ENCODE data around the gene VMP1.
"Not testable (repeated sequence)": the region's sequence is repeated elsewhere in the genome, so short reads cannot be mapped to it uniquely, and the experiment has no call there.

VMP1 gene

DNA sequence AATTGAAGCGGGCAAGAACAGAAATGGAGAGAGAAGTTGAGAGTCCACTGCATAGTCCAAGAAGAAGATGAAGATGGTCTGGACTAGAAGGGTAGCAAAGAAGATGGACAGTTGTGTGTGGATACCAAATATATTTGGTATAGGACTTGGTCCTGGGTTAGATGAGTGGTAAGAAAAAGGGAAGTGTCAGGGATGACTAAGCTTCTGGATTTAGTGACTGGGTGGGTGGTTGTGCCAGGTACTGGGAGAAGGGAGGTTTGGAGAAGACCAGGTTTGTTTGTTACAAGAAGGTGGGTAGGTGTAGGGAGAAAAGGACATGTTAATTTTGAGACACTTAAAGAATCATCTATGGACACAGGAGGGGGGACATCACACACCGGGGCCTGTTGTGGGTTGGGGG is 5.4 kb downstream of the VMP1 start:
- no peak for DNase-seq

DNA sequence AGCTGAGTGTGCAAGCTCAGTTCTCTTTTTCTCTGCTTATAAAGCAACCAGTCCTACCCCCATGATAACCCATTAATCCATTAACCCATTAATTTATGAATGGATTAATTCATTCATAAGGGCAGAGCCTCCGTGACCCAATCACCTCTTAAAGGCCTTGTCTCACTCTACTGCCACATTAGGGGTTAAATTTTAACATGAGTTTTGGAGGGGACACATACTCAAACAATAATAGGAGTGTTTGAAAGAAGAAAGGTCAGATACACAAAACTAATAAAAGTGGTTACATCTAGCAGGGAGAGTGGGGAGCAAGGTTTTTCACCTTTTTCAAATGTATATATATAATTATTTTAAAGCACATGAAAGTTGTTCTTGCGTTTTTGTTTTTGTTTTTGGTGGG is 6.8 kb downstream of the VMP1 start:
- no peak for DNase-seq

DNA sequence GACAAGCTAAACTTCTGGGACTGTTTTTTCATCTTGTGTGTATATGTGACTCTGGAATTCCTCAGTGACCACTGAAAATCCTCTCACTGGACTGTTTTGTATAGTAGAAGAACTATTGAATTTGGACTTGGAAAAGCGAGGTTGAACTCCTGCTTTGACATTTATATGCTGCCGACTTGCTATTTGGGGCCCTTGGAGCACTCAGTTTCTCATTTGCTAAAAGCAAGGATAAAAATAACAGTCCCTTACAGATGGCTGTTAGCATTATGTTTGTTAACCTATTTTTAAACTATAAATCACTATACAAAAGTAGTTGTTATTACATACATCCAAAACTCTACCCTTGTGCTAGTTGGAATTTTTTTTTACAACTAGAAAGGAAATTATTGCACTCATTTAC is 9.0 kb downstream of the VMP1 start:
- DNase-seq = no peak

DNA sequence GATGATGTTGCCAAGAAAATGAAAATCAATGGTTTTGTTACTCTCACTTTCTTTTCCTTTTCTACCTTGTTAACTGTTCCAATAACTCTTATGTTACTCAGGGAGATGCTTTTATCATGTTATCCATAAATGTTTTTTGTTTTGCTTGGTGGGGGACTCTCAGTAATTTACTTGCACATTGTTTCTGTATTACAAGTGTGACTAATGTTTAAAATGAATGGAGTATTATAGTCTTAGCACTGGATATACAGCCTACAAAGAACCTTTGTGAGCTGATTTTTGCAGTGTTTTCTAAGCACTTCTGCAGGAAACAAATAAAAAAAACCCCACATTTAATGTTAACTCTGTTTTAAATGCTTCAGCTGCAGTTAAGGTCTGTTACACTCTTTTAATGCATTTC is 12.1 kb downstream of the VMP1 start:
- peak in 1 of 2 donors; percentile 71 for DNase-seq

DNA sequence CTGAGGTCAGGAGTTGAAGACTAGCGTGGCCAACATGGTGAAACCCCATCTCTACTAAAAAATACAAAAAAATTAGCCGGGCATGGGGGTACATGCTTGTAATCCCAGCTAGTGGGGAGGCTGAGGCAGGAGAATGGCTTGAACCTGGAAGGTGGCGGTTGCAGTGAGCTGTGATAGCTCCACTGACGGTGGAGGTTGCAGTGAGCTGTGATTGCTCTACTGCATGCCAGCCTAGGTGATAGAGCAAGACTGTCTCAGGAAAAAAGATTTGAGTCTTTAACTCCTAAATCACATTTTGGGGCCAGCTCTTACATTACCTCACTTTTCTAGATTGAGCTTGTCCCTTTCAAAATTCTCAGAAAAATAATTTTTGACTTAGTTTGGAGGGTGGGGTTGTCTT is 15.2 kb downstream of the VMP1 start:
- no peak for DNase-seq

DNA sequence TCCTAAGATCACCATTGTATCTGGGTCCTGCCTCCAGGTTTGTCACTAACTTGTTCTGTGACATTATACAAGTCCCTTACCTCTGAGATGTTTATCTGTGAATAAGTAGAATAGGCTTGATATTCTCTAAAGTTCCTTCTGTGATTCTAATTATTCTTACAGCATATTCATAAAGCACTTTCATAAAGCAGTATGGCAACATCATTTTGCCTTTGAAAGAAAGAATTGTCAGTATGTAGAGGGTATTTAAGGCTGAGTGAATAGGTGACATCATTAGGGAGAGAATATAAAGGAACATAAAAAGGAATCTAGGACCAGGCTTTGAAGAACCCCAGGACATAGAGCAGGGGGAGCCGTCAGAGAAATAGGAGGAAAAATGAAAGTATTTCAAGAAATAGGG is 15.6 kb downstream of the VMP1 start:
- no peak for DNase-seq

DNA sequence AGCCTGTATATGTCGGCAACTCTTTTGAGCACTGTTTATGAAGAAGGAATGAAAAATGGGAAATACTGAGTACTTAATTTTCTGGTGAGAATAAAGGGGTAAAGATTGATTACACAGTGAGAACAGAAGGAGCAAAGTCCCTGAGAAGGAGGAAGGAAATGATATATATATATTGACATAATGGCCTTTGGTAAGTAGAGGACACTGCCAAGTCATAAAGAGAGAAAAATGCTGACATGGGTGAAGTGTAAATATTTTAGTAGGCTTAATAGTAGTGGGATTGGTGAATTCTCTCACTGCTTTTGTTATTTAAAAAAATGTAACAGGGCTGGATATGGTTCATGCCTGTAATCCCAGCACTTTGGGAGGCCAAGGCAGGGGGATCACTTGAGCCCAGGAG is 16.2 kb downstream of the VMP1 start:
- no peak for DNase-seq

DNA sequence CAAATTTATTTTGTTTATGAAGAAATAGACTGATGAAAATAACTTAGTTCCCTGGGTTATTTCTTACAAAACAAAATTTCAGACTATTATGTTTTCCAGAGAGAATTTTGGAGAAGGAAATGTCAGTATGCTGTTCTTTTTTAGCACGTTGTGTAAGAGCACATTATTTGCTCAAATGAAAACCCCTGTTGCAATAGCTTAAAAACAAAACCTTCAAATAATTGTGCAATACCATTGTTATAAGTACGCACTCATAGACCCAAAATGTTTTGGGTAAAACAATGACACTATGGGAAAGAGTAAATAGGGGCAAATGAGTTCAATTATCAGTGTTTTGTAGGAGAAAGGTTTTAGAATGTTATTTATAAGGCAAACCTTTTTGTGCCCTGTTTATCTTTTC is 18.2 kb downstream of the VMP1 start:
- peak in 1 of 2 donors; percentile 21 for DNase-seq

DNA sequence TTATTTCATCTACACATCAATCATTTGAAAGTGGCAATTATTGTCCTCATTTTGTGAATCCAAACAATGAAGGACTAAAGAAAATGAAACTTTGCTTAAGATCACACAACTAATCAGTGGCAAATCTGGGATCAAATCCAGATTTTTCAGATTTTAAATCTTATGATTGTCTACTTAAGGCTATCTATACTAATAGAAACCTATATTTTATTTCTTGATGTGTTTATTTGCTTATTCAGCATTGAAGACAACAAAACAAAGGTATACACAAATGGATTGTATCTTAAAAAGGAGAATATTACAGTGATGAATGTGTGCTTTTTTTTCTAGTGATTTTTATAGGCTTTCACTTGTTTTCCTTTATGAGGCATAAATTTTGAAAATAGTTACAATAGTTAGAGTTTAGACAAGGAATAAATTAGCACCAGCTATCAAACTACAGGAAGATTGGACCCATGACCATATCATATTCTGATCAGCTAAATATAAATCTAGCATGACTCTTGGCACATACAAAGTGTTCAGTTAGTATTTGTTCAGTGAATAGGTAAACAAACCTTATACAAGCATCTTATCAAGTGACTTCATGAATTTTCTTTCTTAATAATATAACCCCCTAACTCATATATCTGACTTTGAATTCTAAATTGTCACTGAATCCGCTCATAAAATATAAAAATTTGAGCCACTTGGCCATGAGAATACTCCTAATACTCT is 20.5 kb downstream of the VMP1 start:
- DNase-seq = no peak

DNA sequence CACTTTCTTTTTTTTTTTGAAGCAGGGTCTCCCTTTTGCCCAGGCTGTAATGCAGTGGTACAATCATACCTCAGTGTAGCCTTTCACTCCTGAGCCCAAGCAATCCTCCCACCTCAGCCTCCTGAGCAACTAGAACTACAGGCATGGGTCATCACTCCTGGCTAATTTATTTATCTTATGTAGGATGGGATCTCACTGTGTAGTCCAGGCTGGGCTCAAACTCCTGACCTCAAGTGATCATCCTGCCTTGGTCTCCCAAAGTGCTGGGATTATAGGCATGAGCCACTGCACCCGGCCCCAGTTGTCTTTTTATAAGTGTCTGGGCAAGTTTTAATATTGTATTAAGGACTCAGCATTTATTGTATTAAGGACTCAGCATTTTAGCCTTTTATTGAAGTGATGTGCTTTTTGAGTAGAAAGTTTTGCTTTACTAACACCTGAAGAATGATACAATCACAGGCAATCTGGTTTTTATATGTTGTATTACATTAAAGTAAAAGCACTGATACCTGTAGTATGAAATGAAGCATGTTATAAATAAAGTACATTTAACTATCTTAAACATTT is 22.9 kb downstream of the VMP1 start:
- DNase-seq = no peak

DNA sequence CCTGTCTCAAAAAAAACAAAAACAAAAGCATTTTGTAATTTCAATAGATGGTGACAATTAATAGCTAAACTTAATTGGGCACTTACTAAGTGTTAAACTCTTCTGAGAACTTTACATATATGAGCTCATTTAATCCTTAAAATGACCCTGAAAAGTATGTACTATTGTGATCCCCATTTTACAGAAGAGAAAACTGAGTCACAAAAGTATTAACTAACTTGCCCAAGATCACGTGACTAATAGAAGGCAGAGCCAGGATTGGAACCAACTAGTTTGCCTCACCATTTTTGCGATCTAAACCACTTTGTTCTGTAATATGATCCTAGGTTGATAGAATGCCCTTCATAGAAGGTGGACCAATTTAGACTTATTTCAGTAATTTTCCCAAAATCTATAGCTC is 26.2 kb downstream of the VMP1 start:
- DNase-seq = no peak

DNA sequence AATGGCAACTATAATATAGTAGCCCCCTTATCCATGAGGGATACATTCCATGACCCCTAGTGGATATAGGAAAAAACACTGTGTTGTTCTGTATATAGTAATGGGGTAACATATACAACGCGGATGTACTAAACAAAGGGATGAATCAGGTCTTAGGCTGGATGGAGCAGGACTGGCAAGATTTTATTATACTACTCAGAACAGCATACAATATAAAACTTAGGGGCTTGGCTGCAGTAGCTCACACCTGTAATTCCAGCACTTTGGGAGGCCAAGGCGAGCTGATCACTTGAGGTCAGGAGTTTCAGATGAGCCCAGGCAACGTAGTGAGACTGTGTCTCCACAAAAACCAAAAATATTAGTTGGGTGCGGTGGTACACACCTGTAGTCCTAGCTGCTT is 26.8 kb downstream of the VMP1 start:
- DNase-seq = no peak

DNA sequence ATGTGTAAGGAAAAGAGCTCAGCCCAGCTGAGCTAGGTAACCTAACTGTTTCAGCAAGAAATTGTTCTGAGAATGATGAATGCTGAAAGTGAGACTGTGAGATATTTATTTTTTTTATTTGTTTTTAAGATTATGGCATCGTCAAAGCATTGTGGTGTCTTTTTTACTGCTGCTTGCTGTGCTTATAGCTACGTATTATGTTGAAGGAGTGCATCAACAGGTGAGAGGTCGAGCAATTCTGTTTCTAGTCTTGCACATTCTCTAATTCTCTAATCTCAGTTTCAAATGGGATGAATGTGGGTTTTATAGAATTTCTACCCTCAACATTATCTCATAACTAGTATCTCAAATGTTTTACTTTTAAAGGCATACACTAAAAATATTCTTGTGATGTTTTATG is 29.9 kb downstream of the VMP1 start:
- DNase-seq = no peak

DNA sequence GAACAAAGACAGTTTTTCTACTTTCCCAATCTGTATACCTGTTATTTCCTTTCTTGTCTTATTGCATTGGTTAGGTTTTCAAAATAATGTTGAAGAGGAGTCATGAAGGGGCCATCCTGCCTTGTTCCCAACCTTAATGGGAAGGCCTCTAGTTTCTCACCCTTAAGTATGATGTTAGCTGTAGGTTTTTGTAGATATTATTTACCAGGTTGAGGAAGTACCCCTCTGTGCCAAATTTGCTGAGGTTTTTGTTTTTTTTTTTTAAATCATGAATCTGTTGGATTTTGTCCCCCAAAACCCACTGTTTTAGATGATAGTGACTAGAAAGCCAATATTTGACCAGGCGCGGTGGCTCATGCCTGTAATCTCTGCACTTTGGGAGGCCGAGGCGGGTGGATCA is 36.4 kb downstream of the VMP1 start:
- DNase-seq = no peak

DNA sequence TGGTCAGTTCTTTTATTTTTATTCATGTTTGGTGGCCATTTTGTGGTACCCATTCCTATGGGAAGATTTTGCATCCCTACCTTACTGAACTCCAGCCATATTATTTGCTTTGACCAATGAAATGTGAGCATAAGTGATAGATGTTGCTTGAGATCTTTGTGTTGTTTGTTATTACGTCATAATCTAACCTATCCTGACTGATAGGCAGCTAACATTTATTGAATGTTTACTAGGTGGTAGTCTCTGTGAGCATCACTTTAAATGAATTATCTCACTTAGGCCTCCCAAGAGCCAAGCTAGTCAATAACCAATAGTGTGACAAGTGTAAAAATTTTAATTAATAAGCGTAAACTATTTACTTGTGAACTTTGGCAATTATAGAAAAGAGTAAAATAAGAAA is 37.6 kb downstream of the VMP1 start:
- DNase-seq = no peak

DNA sequence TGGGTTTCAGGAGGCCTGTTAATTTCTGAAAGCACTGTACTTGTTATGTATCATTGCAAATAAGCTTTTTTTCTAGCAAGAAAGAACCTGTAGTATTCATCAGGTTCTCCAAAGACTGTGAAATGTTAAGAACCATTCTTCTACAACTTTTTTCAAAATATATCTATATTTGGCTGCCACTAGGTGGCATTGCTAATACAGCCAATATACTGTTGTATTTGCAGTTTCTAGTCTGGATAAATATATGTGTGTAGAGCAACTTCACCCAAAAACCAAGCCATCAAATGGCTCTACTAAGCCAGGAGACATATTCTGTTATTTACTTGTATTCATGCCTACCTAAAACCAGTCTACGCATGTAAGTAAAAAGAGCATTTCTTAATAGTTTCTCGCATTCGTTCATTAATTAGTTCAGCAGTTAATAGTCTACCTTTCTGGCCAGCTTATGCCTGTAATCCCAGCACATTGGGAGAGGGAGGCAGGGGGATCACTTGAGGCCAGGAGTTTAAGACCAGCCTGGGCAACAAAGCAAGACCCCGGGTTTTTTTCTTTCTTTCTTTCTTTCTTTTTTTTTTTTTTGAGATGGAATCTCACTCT is 39.5 kb downstream of the VMP1 start:
- DNase-seq = peak in 1 of 2 donors; percentile 39

DNA sequence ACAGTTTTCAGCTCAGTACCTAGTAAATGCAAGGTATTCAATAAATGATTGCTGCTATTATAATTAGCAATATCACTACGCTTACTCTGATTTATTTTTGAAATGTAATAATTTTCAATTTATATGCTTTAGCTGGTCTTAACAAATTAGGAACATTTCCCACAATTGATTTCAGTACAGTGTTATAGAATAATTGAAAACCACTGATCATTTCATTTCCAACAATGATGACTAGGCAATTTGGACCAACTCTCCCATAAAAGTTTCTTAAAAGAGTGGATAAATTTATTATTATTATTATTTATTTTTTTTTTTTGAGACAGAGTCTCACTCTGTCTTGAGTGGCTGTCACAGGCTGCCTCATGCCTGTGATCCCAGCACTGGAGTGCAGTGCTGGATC is 41.1 kb downstream of the VMP1 start:
- no peak for DNase-seq

DNA sequence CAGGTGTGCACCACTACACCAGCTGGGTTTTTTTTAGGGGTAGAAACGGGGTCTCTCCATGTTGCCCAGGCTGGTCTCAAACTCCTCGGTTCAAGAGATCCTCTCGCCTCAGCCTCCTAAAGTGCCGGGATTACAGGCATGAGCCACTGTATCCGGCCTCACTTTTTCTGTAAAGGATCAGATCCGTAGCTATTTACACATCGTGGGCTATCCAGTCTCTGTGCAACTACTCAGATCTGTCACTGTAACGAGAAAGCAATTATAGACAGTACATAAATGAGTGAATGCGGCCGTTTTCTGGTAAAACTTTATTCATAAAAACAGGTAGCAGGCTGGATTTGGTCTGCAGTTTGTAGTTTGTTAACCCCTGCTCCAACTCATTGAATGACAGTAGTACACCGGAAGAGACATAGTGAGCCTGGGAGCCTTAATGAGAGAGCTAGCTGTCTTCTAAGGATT is 44.5 kb downstream of the VMP1 start:
- DNase-seq = no peak

DNA sequence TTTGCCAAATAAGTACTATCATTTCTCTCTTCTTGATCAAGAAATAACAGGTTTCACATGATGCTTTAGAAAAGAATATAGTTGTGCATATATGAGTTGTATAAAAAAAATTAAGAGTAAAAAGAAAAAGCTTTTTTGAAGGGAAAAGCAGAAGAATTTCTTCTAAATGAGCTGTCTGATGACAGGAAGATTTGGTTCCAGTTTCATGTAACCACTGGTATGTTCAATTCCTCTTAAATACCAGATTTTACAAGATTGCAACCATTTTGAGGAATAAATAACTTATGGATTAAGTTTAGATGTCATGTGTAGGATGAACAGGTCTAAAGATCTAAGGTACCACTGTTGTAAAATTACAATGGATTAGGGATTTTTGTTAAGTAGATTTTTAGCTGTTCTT is 45.0 kb downstream of the VMP1 start:
- no peak for DNase-seq

DNA sequence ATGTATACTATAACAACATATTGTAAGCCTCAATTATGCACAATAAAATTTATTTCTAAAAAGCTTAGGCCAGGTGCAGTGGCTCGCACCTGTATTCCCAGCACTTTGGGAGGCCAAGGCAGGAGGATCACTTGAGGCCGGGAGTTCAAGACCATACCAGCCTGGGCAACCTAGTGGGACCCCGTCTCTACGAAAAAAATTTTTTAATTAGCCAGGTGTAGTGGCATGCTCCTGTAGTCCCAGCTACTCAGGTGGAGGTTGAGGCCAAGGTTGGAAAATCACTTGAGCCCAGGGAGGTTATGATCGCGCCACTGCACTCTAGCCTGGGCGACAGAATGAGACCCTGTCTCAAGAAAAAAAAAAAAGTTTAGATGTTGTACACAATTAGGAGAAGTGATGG is 45.5 kb downstream of the VMP1 start:
- DNase-seq = no peak

DNA sequence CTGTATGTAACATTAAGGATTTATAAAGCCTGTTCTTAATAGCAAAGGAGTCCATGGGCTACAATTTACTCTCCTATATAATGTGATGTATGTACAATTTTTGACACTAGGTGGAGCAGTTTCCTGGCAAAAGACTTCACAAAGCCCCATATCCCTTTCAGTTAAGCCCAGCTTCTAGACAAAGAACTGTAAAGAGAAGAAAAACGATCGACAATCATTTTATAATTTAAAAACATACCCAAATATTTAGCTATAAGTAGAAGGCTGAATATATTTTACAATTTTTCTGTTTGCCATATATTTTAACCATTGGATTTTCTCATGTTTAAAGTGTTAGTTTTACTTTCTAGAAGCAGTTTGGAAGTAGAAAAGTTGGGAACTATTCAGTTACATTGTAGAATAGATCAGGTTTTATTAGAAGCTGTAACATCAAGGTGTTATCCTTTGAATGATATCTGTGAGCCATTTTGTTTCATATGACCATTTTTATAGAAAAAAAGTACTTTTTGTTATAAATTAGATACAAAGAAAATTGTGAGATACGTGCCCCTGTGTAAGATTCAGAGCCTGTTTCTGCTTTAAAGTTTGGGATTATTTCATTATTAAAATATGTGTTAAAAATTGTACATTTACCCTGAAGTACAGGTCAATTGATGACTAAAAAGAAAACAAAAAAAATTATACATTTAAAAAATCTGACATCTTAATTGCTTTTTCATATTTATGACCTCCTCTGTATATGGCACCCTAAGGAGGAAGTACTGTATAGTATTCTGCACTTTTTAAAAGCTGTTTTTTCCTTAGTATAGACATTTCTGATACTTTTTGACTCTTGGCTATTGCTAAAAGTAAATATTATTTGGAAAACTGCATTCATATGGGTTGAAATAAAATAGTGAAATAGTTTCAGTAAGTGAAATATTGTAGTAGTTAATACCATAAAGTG is 46.3 kb downstream of the VMP1 start:
- DNase-seq = peak in 1 of 2 donors; percentile 87

DNA sequence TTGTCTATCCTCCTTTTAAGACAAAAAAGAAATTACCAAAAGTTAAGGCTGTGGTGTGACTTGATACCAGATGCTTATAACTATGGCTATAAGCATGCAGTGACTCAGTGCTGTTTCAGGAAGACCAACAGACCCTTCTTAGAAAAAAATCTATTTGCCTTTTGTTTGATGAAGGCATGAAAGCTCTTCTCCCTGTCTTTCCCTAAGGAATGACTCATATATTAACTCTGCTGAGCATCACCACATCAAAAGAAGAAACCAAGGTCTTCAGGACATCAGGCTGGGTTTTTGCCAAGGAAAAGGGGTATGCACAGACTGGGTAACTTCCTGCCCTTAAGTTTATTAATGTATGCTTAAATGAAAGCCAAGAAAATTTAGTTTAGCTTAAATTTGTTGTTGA is 47.1 kb downstream of the VMP1 start:
- no peak for DNase-seq

DNA sequence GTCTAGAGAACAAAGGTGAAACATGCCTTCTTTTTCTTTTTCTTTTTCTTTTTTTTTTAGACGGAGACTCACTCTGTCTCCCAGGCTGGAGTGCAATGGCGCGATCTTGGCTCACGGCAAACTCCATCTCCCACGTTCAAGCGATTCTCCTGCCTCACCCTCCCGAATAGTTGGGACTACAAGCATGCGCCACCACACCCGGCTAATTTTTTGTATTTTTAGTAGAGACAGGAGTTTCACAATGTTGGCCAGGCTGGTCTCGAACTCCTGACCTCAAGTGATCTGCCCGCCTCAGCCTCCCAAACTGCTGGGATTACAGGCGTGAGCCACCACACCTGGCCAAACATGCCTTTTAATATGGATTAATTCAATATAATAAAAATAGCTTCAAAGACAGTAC is 47.6 kb downstream of the VMP1 start:
- DNase-seq = not testable (repeated sequence)

Measured in hippocampal formation (tissue), 2 donors.